Measurements from ENCODE around the gene TMPRSS6.

DNA sequence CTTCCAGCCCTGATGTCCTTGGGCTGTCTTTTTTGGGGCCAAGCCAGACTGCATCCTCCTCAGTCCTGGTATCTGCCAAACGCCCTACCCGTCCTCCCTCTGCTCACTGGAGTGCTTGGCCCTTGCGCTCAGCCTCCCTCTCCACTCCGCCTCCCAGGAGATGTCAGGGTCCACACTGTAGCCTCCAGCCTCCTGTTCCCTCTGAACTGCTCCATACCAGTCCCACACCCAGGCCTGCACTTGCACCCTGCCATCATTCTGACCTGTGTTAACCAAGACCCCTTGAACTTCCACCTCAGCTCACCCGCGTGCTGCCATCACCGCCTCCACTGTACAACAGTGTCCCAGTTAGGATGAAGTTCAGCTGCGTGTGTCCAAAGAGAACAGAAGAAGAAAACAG lies 46.5 kb upstream of the TMPRSS6 start:
- TF ChIP-seq POLR2A (IDR thresholded peaks at IDR 0.05): no peak
- no peak for TF ChIP-seq CTCF (IDR thresholded peaks at IDR 0.05)

All from testis (tissue), 2 donors.